Middle frontal gyrus (tissue), 1 donor: ENCODE results near the gene VEZT.
"Not testable (repeated sequence)": the region's sequence is repeated elsewhere in the genome, so short reads cannot be mapped to it uniquely, and the experiment has no call there.

Experiments used
- DNase-seq: peaks from one replicate; pipeline ENCODE4 v3.0.0-alpha.2; 2015; ENCODE audit warnings: low spot score; ENCODE audit errors: extremely low spot score

VEZT gene

GRCh38 chr12:95253386-95253785 lies 35.8 kb downstream of the VEZT start:
- no peak for DNase-seq

GRCh38 chr12:95257541-95257940 lies 39.9 kb downstream of the VEZT start:
- DNase-seq, result no peak

GRCh38 chr12:95258151-95258550 lies 40.5 kb downstream of the VEZT start:
- no peak for DNase-seq

- no peak for DNase-seq
These were observed 41.2 kb downstream of the VEZT start for GRCh38 chr12:95258803-95259202.

GRCh38 chr12:95259368-95259767 lies 41.8 kb downstream of the VEZT start:
- DNase-seq, result no peak

- no peak for DNase-seq
These were observed 43.5 kb downstream of the VEZT start for GRCh38 chr12:95261109-95261508.

GRCh38 chr12:95262808-95263207 lies 45.2 kb downstream of the VEZT start:
- no peak for DNase-seq

- DNase-seq, result no peak
These were observed 48.2 kb downstream of the VEZT start for GRCh38 chr12:95265765-95266164.

- DNase-seq, result no peak
These were observed 48.6 kb downstream of the VEZT start for GRCh38 chr12:95266254-95266653.

GRCh38 chr12:95269892-95270291 lies 52.3 kb downstream of the VEZT start:
- no peak for DNase-seq

- DNase-seq, result no peak
These were observed 53.9 kb downstream of the VEZT start for GRCh38 chr12:95271465-95271864.

GRCh38 chr12:95277139-95277538 lies 59.5 kb downstream of the VEZT start:
- peak; percentile 11 for DNase-seq

- DNase-seq, result no peak
These were observed 62.2 kb downstream of the VEZT start for GRCh38 chr12:95279856-95280255.

- no peak for DNase-seq
These were observed 64.7 kb downstream of the VEZT start for GRCh38 chr12:95282266-95282665.

GRCh38 chr12:95283371-95283770 lies 65.8 kb downstream of the VEZT start:
- DNase-seq, result no peak

GRCh38 chr12:95286713-95287112 lies 69.1 kb downstream of the VEZT start:
- no peak for DNase-seq

- no peak for DNase-seq
These were observed 73.9 kb downstream of the VEZT start for GRCh38 chr12:95291501-95291900.

- DNase-seq, result no peak
These were observed 81.3 kb downstream of the VEZT start for GRCh38 chr12:95298916-95299315.

GRCh38 chr12:95300286-95300685 lies 82.7 kb downstream of the VEZT start:
- no peak for DNase-seq

- no peak for DNase-seq
These were observed 85.9 kb downstream of the VEZT start for GRCh38 chr12:95303476-95303875.

GRCh38 chr12:95304673-95305198 lies 87.1 kb downstream of the VEZT start:
- no peak for DNase-seq

GRCh38 chr12:95312656-95313055 lies 95.0 kb downstream of the VEZT start:
- DNase-seq, result no peak

GRCh38 chr12:95314756-95315155 lies 97.1 kb downstream of the VEZT start:
- DNase-seq, result not testable (repeated sequence)

- no peak for DNase-seq
These were observed 99.2 kb downstream of the VEZT start for GRCh38 chr12:95316798-95317197.
